Measurements from ENCODE around the gene OBSL1. TPM values are rescaled to one million over a fixed set of nuclear protein-coding genes. Genes with fewer than 3 reads are reported as not detected.

Gene OBSL1
- total and polyA plus RNA-seq, 4 donors, result 14.2 to 35.3 (median 27.3) TPM

GRCh38 chr2:219581346-219581745, 10.0 kb upstream of the OBSL1 start:
- 75% methylated on average over 2 of the region's 2 CpGs for whole genome bisulfite sequencing

More at GRCh38 chr2:219581346-219581745, 10.0 kb upstream of the OBSL1 start:
- Histone ChIP-seq H3K27ac (ENCODE audit: low read depth in 1 of 2, low read length in 2 of 2) (no peak overlapping the region), H3K9ac (ENCODE audit: low read depth in 1 of 2, low read length in 2 of 2) (no peak overlapping the region), H3K27me3 (ENCODE audit: control insufficient read depth in 4 of 4, insufficient read depth in 4 of 4, low read length in 3 of 4) (peaks cover 0 to 2% (median 0%) of the 10 kb centered on the region in 4 donors), H3K4me1 (ENCODE audit: control insufficient read depth in 4 of 4, insufficient read depth in 4 of 4, low read length in 3 of 4) (no peaks in the 10 kb centered on the region), H3K4me3 (ENCODE audit: low read depth in 1 of 3, low read length in 3 of 3) (no peak overlapping the region), H3K9me3 (ENCODE audit: control insufficient read depth in 4 of 4, low read length in 3 of 4) (no peaks in the 10 kb centered on the region), H3K36me3 (ENCODE audit: control insufficient read depth in 4 of 4, insufficient read depth in 3 of 4, low read depth in 1 of 4, low read length in 3 of 4) (no peaks in the 10 kb centered on the region)
- DNase-seq (ENCODE audit: low spot score), result no peak
- TF ChIP-seq FOXA1 (IDR thresholded peaks at IDR 0.05) (no peak), GABPA (IDR thresholded peaks at IDR 0.05 in 1 of 2, conservative IDR thresholded peaks at IDR 0.05 in 1 of 2) (no peak), HNF4A (conservative IDR thresholded peaks at IDR 0.05) (no peak), CTCF (IDR thresholded peaks at IDR 0.05; ENCODE audit: low read depth, low read length, missing input control) (no peak), RXRA (IDR thresholded peaks at IDR 0.05) (no peak), NR2F2 (IDR thresholded peaks at IDR 0.05) (no peak), TAF1 (conservative IDR thresholded peaks at IDR 0.05) (no peak), ZBTB33 (IDR thresholded peaks at IDR 0.05) (no peak), HNF4G (IDR thresholded peaks at IDR 0.05) (no peak), YY1 (IDR thresholded peaks at IDR 0.05) (no peak), FOXA2 (IDR thresholded peaks at IDR 0.05) (no peak), RAD21 (IDR thresholded peaks at IDR 0.05) (no peak), MAX (IDR thresholded peaks at IDR 0.05) (no peak), SP1 (IDR thresholded peaks at IDR 0.05) (no peak), EGR1 (IDR thresholded peaks at IDR 0.05; ENCODE audit: low read depth in 2 of 2) (no peak)
- TF ChIP-seq, protein P1, sequence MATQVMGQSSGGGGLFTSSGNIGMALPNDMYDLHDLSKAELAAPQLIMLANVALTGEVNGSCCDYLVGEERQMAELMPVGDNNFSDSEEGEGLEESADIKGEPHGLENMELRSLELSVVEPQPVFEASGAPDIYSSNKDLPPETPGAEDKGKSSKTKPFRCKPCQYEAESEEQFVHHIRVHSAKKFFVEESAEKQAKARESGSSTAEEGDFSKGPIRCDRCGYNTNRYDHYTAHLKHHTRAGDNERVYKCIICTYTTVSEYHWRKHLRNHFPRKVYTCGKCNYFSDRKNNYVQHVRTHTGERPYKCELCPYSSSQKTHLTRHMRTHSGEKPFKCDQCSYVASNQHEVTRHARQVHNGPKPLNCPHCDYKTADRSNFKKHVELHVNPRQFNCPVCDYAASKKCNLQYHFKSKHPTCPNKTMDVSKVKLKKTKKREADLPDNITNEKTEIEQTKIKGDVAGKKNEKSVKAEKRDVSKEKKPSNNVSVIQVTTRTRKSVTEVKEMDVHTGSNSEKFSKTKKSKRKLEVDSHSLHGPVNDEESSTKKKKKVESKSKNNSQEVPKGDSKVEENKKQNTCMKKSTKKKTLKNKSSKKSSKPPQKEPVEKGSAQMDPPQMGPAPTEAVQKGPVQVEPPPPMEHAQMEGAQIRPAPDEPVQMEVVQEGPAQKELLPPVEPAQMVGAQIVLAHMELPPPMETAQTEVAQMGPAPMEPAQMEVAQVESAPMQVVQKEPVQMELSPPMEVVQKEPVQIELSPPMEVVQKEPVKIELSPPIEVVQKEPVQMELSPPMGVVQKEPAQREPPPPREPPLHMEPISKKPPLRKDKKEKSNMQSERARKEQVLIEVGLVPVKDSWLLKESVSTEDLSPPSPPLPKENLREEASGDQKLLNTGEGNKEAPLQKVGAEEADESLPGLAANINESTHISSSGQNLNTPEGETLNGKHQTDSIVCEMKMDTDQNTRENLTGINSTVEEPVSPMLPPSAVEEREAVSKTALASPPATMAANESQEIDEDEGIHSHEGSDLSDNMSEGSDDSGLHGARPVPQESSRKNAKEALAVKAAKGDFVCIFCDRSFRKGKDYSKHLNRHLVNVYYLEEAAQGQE (IDR thresholded peaks at IDR 0.05), result no peak
- TF ChIP-seq, protein P2, sequence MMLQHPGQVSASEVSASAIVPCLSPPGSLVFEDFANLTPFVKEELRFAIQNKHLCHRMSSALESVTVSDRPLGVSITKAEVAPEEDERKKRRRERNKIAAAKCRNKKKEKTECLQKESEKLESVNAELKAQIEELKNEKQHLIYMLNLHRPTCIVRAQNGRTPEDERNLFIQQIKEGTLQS (IDR thresholded peaks at IDR 0.05), result no peak

All from liver (tissue), 9 donors.